Fibroblast of mammary gland (primary cell): ENCODE measurements around the gene NEGR1.

ENCODE experiments used
- DNase-seq: peaks from one replicate; pipeline ENCODE4 v3.0.0-alpha.2; 2010; ENCODE audit warnings: low read depth
- H3K4me3 ChIP-seq: 2 replicates; pipeline ENCODE4 v1.5.1; 2011; ENCODE audit warnings: low read depth, mild to moderate bottlenecking, low read length, moderate library complexity; ENCODE audit not compliant: control insufficient read depth
- CTCF ChIP-seq: conservative IDR thresholded peaks from 2 replicates; pipeline ENCODE4 v1.5.1; 2011; ENCODE audit warnings: low read depth, low read length, inconsistent platforms; ENCODE audit not compliant: control insufficient read depth, insufficient read depth

Gene NEGR1

GRCh38 chr1:71448444-71448843 is 833.9 kb downstream of the NEGR1 start:
- no peak for TF ChIP-seq CTCF
- DNase-seq = no peak
- H3K4me3 ChIP-seq = no peak overlapping the region

GRCh38 chr1:71438626-71439025 is 843.7 kb downstream of the NEGR1 start:
- no peak overlapping the region for H3K4me3 ChIP-seq
- no peak for TF ChIP-seq CTCF
- DNase-seq = no peak

- no peak for TF ChIP-seq CTCF
- H3K4me3 ChIP-seq = no peak overlapping the region
- DNase-seq = no peak
Measured at GRCh38 chr1:71435951-71436350, 846.4 kb downstream of the NEGR1 start.

- no peak overlapping the region for H3K4me3 ChIP-seq
- no peak for TF ChIP-seq CTCF
- DNase-seq = no peak
Measured at GRCh38 chr1:71434240-71434639, 848.1 kb downstream of the NEGR1 start.

GRCh38 chr1:71428029-71428428 is 854.3 kb downstream of the NEGR1 start:
- no peak for TF ChIP-seq CTCF
- H3K4me3 ChIP-seq = no peak overlapping the region
- DNase-seq = no peak

- H3K4me3 ChIP-seq = no peak overlapping the region
- TF ChIP-seq CTCF = no peak
- DNase-seq = no peak
Measured at GRCh38 chr1:71427066-71427465, 855.3 kb downstream of the NEGR1 start.

- TF ChIP-seq CTCF = no peak
- H3K4me3 ChIP-seq = no peak overlapping the region
- no peak for DNase-seq
Measured at GRCh38 chr1:71424536-71424935, 857.8 kb downstream of the NEGR1 start.
